ENCODE results near the gene MICAL2. TPM values are rescaled to one million over a fixed set of nuclear protein-coding genes. Genes with fewer than 3 reads are reported as not detected.

The MICAL2 gene
- total and polyA plus RNA-seq, 10 of the 15 experiments (the other 5 are each of a cell fraction or from before 2014, with no cell fraction given), result 0.90 to 5.6 (median 2.4) TPM

GRCh38 chr11:12123273-12123672 lies 12.9 kb downstream of the MICAL2 start (continued):
- no peak for TF ChIP-seq MLLT1 (IDR thresholded peaks at IDR 0.05)
- no peak for TF ChIP-seq ZNF274 (IDR thresholded peaks at IDR 0.05; ENCODE audit: insufficient read depth, insufficient read length)
- no peak for TF ChIP-seq HDGF (IDR thresholded peaks at IDR 0.05)

- ChIA-PET CTCF (interaction anchor here (1.4 kb wide), 1 partner anchor 77 kb away, joined by 3 read pairs; no protein-coding TSS in a partner anchor), POLR2A (no interaction called here), SMC1A (ENCODE audit: uncharacterized antibody, unreplicated experiment) (interaction anchor here (0.8 to 4.9 kb wide), 3 partner anchors 32 to 113 kb away, joined by 3 to 19 read pairs (median 3); no protein-coding TSS in a partner anchor), RAD21 (ENCODE audit: unreplicated experiment) (interaction anchor here (0.9 to 1.1 kb wide), 2 partner anchors 76 to 113 kb away, joined by 3 read pairs; no protein-coding TSS in a partner anchor)
- TF ChIP-seq SMAD1 (IDR thresholded peaks at IDR 0.05; ENCODE audit: low read depth, partially characterized antibody) (no peak), JUND (IDR thresholded peaks at IDR 0.05; ENCODE audit: low read depth, low read length) (no peak)
- TF ChIP-seq, protein P1, sequence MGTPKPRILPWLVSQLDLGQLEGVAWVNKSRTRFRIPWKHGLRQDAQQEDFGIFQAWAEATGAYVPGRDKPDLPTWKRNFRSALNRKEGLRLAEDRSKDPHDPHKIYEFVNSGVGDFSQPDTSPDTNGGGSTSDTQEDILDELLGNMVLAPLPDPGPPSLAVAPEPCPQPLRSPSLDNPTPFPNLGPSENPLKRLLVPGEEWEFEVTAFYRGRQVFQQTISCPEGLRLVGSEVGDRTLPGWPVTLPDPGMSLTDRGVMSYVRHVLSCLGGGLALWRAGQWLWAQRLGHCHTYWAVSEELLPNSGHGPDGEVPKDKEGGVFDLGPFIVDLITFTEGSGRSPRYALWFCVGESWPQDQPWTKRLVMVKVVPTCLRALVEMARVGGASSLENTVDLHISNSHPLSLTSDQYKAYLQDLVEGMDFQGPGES (IDR thresholded peaks at IDR 0.05), result no peak
- Histone ChIP-seq H3K4me2 (ENCODE audit: control insufficient read depth, insufficient read depth) (no peak overlapping the region), H3K9me3 (replicated peaks; ENCODE audit: control insufficient read depth, insufficient read depth, low read length) (no peaks in the 10 kb centered on the region), H3K79me2 (ENCODE audit: control insufficient read depth, insufficient read depth, low read length) (no peaks in the 10 kb centered on the region), H3K36me3 (ENCODE audit: control insufficient read depth in 2 of 2, insufficient read depth in 2 of 2, low read length in 1 of 2) (no peaks in the 10 kb centered on the region), H4K20me1 (ENCODE audit: control insufficient read depth, insufficient read depth) (no peaks in the 10 kb centered on the region), H3K4me3 (no peak overlapping the region), H3K27ac (ENCODE audit: control insufficient read depth, insufficient read depth) (no peak overlapping the region), H3K9ac (ENCODE audit: control insufficient read depth, insufficient read depth, low read length) (no peak overlapping the region), H2AFZ (ENCODE audit: control insufficient read depth, low read depth, low read length) (no peak overlapping the region), H3K27me3 (replicated peaks in 1 of 2; ENCODE audit: control insufficient read depth in 2 of 2, insufficient read depth in 2 of 2, low read length in 1 of 2) (no peaks in the 10 kb centered on the region; a peak in 1 of 4 replicates), H3K4me1 (ENCODE audit: control insufficient read depth, insufficient read depth, low read length) (no peaks in the 10 kb centered on the region)
- in situ Hi-C loops (cut with MboI) (no loop called here), intact Hi-C loops (cut with micrococcal nuclease; ENCODE audit: unreplicated experiment) (loop anchor here (2.0 kb wide), 1 partner anchor 113 kb away; no protein-coding TSS in a partner anchor)
- DNase-seq (ENCODE audit: low read depth, low spot score), result no peak
- BruUV-seq (replicated peaks), result no TSS peak
- ATAC-seq, result no peak
- WGBS (ENCODE audit: insufficient coverage, insufficient replicate concordance, low lambda C conversion rate, missing lambda C conversion rate), result 49% methylated on average over 3 of the region's 3 CpGs
- FAIRE-seq, result no peak
These were observed 13.4 kb downstream of the MICAL2 start for GRCh38 chr11:12123799-12124198.
